Brain microvascular endothelial cell (primary cell): ENCODE results near the gene CD247.
A peak's percentile ranks its signal among the peaks of the same experiment; 100 is the strongest.

Experiments
- DNase-seq: peaks from one replicate; pipeline ENCODE4 v3.0.0-alpha.2; 2020
- H3K27ac ChIP-seq: fragments of 250-450 bp; sonication (Bioruptor Pico); 2 replicates; pipeline ENCODE4 v1.5.1; 2020; ENCODE audit warnings: mild to moderate bottlenecking, moderate library complexity
- H3K27me3 ChIP-seq: fragments of 250-450 bp; sonication (Bioruptor Pico); replicated peaks from 2 replicates; pipeline ENCODE4 v1.5.1; 2020; ENCODE audit warnings: mild to moderate bottlenecking
- H3K36me3 ChIP-seq: fragments of 250-450 bp; sonication (Bioruptor Pico); replicated peaks from 2 replicates; pipeline ENCODE4 v1.5.1; 2020; ENCODE audit warnings: mild to moderate bottlenecking
- H3K4me3 ChIP-seq: 2 replicates; pipeline ENCODE4 v1.5.1; 2011; ENCODE audit warnings: low read depth, mild to moderate bottlenecking, control low read depth, low read length, moderate library complexity
- in situ Hi-C: cut with HindIII; loops from 2 replicates; pipeline ENCODE4 v1.10.0; 2017; ENCODE audit warnings: low sequenced_read_pairs, low pct_ligation_motif_present
- TF ChIP-seq, protein P1 (sequence below): IDR thresholded peaks from 2 replicates; pipeline ENCODE4 v1.5.1; 2011; ENCODE audit warnings: low read depth, mild to moderate bottlenecking, moderate library complexity, low read length, control low read depth, inconsistent platforms; ENCODE audit errors: missing control alignments

Gene CD247

DNA sequence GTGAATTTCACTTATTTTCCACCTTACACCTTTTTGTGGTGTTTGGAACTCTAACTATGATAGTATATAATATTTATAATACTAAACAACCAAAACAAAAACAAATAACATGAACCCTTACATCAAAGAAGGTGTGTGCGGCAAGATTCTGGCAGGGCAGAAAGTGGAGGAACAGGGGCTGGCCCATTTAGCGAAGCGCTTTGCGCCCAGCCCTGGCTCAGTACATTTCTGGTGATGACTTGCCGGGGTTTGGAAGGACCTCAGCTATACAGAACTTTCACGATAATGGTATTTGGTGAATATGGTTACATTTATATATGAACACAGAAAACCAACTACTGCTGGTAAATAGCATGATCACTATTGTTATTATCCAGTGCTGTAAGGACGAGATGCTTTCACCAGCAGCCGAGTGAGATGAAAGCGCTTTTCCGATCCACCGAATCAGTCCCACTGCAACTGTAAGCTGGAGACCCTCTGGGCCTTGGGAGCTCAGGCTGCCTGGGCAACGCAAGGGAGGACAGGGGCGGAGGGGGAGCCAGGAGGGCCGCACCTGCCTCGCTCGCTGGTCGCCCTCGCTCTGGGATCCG is 63.9 kb downstream of the CD247 start:
- TF ChIP-seq, protein P1, sequence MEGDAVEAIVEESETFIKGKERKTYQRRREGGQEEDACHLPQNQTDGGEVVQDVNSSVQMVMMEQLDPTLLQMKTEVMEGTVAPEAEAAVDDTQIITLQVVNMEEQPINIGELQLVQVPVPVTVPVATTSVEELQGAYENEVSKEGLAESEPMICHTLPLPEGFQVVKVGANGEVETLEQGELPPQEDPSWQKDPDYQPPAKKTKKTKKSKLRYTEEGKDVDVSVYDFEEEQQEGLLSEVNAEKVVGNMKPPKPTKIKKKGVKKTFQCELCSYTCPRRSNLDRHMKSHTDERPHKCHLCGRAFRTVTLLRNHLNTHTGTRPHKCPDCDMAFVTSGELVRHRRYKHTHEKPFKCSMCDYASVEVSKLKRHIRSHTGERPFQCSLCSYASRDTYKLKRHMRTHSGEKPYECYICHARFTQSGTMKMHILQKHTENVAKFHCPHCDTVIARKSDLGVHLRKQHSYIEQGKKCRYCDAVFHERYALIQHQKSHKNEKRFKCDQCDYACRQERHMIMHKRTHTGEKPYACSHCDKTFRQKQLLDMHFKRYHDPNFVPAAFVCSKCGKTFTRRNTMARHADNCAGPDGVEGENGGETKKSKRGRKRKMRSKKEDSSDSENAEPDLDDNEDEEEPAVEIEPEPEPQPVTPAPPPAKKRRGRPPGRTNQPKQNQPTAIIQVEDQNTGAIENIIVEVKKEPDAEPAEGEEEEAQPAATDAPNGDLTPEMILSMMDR: no peak
- H3K36me3 ChIP-seq: no peaks in the 10 kb centered on the region
- in situ Hi-C loops: no loop called here
- H3K27ac ChIP-seq: no peak overlapping the region
- H3K27me3 ChIP-seq: peaks cover 2% of the 10 kb centered on the region
- no peak for DNase-seq
- peak overlapping the region; percentile 73 for H3K4me3 ChIP-seq

DNA sequence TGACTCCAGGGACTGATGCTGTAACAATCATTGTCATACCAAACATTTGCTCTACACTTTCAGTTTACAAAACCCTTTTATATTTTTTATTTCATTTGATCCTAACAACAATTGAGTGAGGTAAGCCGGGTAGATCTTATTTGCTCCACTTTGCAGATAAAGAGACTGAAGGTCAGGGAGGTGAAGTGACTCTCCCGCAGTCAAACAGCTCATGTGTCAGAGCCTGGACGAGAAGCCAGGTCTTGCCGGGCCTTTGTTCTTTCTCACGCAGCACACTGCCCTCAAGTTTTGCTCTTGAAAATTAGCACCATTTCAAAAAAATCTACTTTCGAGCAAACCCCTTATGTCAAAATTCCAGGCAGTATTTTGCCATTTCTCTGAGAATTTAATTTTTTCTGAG is 65.2 kb downstream of the CD247 start:
- Histone ChIP-seq H3K36me3 (no peaks in the 10 kb centered on the region), H3K27me3 (peaks cover 2% of the 10 kb centered on the region), H3K27ac (no peak overlapping the region), H3K4me3 (no peak overlapping the region)
- in situ Hi-C loops: no loop called here
- DNase-seq: no peak
- TF ChIP-seq, protein P1: no peak

DNA sequence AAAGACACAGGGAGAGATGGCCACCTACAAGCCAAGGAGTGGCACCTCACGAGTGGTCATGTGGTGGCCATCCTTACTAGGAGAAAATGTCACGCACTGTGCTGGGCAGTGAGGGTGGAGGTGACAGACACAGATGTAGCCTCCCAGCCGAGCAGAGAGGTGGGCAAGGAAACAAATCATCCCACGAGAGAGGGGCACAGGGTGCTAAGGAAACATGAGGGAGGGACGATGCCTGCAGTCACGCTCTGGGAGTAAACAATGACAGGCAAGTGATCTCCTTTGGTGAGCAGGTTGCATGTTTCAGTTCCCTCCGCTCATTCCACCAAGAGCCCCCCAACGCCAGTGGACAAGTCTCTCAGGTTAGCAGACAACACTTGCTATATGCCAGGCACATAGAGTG is 65.8 kb downstream of the CD247 start:
- Histone ChIP-seq H3K36me3 (no peaks in the 10 kb centered on the region), H3K4me3 (no peak overlapping the region), H3K27ac (no peak overlapping the region), H3K27me3 (peaks cover 2% of the 10 kb centered on the region)
- TF ChIP-seq, protein P1: no peak
- DNase-seq: no peak
- in situ Hi-C loops: no loop called here

DNA sequence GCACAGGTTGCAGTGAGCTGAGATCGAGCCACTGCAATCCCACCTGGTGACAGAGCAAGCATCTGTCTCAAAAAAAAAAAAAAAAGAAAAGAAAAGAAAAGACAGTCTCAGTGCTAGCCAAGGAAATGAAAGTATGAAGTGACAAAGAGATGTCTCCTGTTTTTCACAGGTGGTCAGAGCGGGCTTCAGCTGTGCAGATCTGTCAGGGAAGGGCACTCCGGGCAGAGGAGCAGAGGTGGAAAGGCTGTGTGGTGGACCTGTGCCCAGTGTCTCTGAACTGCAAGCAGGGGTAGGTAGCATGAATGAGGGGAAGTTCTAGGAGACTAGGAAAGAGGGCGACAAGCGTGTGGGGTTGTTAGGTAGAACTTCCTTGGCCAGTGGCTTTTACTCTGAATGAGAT is 67.5 kb downstream of the CD247 start:
- TF ChIP-seq, protein P1: no peak
- no peaks in the 10 kb centered on the region for H3K36me3 ChIP-seq
- no peaks in the 10 kb centered on the region for H3K27me3 ChIP-seq
- H3K27ac ChIP-seq: no peak overlapping the region
- H3K4me3 ChIP-seq: no peak overlapping the region
- DNase-seq: no peak
- in situ Hi-C loops: no loop called here

DNA sequence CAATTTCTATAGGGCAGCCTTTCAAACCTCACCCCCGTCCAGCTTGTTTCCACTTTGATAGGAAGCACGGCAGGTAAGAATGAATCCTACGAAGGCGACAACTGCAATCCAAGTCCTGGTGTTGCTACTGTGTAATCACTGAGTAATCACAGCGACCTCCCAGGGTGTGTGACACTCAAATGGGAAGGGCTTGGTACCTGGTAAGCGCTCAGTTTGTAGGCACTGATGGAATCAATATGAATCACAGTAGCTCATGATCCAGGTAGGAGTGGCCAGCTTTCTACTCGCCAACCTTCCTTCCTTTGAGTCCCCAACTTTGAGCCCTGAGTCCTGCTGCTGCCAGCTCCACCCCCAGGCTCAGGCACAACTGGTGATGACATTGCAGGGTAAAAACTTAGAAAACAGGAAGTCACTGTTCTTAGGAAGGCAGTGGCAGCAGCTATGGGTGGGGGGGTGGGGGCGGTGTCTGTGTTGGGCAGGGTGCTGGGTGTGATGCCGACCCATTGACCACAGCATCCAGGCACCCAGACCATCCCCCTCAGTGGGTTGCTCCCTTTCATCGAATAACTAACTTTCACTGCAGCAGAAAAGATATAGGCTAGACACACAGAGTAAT is 70.7 kb downstream of the CD247 start:
- no peak for DNase-seq
- no peaks in the 10 kb centered on the region for H3K27me3 ChIP-seq
- H3K4me3 ChIP-seq: no peak overlapping the region
- TF ChIP-seq, protein P1: no peak
- no peak overlapping the region for H3K27ac ChIP-seq
- in situ Hi-C loops: no loop called here
- no peaks in the 10 kb centered on the region for H3K36me3 ChIP-seq

DNA sequence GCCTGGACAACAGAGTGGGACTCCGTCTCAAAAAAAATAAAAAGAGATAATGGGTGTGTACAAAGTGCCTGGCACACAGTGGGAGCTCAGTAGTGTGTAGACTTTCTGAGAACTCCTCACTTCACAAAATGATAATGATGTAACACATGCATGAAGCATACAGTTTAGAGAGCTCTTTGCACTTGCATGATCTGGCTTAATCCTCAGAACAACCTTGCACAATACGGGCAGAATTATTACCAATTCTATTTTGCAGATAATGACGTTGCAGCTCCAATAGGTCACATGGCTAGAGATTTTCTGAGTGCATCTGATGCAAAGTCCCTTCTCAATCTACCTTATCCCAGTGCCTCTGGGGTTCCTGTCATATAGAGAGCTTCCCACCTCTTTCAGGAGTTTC is 71.4 kb downstream of the CD247 start:
- TF ChIP-seq, protein P1: no peak
- in situ Hi-C loops: no loop called here
- no peaks in the 10 kb centered on the region for H3K36me3 ChIP-seq
- no peak overlapping the region for H3K4me3 ChIP-seq
- no peak overlapping the region for H3K27ac ChIP-seq
- H3K27me3 ChIP-seq: no peaks in the 10 kb centered on the region
- DNase-seq: no peak
